ENCODE results near the gene CHMP3.
A peak's percentile ranks its signal among the peaks of the same experiment; 100 is the strongest.
"Not testable (repeated sequence)": the region's sequence is repeated elsewhere in the genome, so short reads cannot be mapped to it uniquely, and the experiment has no call there.

Gene CHMP3

DNA sequence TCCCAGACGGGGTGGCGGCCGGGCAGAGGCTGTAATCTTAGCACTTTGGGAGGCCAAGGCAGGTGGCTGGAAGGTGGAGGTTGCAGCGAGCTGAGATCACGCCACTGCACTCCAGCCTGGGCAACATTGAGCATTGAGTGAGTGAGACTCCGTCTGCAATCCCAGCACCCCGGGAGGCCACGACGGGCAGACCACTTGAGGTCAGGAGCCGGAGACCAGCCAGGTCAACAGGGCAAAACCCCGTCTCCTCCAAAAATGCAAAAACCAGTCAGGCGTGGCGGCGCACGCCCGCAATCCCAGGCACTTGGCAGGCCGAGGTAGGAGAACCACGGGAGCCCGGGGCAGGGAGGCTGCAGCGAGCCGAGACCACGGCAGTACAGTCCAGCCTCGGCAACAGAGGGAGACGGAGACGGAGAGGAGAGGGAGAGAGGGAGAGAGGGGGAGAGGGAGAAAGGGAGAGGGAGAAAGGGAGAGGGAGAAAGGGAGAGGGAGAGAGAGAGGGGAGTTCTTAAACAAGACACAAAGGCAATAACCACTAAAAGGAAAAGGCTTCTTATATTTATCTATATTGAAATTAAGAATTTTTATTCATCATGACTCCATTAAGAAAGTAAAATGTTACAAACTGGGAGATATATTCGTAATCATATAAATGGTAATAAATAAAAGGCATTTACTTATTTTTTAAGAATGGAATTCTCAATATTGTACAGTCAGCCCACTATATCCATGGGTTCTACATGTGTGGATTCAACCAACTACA, 13.1 kb downstream of the CHMP3 start:
- not testable (repeated sequence) for DNase-seq

DNA sequence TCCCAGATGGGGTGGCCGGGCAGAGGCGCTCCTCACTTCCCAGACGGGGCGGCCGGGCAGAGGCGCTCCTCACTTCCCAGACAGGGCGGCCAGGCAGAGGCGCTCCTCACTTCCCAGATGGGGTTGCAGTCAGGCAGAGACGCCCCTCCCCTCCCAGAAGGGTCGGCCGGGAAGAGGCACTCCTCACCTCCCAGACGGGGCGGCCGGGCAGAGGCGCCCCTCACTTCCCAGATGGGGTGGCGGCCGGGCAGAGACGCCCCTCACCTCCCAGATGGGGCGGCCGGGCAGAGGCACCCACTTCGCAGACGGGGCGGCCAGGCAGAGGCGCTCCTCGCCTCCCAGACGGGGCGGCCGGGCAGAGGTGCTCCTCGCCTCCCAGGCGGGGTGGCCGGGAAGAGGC, 13.8 kb downstream of the CHMP3 start:
- DNase-seq: not testable (repeated sequence)

GRCh38 chr2:86548913-86549396, 14.3 kb downstream of the CHMP3 start:
- not testable (repeated sequence) for DNase-seq

DNA sequence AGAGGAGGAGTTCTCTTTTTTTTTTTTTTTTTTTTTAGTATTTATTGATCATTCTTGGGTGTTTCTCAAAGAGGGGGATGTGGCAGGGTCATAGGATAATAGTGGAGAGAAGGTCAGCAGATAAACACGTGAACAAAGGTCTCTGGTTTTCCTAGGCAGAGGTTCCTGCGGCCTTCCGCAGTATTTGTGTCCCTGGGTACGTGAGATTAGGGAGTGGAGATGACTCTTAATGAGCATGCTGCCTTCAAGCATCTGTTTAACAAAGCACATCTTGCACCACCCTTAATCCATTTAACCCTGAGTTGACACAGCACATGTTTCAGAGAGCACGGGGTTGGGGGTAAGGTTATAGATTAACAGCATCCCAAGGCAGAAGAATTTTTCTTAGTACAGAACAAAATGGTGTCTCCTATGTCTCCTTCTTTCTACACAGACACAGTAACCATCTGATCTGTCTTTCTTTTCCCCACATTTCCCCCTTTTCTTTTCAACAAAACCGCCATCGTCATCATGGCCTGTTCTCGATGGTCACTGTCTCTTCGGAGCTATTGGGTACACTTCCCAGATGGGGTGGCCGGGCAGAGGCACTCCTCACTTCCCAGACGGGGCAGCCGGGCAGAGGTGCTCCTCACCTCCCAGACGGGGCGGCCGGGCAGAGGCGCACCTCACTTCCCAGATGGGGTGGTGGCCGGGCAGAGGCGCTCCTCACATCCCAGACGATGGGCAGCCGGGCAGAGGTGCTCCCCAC, 14.9 kb downstream of the CHMP3 start:
- not testable (repeated sequence) for DNase-seq

- DNase-seq: not testable (repeated sequence)
These were observed 17.8 kb downstream of the CHMP3 start for GRCh38 chr2:86545296-86545924.

DNA sequence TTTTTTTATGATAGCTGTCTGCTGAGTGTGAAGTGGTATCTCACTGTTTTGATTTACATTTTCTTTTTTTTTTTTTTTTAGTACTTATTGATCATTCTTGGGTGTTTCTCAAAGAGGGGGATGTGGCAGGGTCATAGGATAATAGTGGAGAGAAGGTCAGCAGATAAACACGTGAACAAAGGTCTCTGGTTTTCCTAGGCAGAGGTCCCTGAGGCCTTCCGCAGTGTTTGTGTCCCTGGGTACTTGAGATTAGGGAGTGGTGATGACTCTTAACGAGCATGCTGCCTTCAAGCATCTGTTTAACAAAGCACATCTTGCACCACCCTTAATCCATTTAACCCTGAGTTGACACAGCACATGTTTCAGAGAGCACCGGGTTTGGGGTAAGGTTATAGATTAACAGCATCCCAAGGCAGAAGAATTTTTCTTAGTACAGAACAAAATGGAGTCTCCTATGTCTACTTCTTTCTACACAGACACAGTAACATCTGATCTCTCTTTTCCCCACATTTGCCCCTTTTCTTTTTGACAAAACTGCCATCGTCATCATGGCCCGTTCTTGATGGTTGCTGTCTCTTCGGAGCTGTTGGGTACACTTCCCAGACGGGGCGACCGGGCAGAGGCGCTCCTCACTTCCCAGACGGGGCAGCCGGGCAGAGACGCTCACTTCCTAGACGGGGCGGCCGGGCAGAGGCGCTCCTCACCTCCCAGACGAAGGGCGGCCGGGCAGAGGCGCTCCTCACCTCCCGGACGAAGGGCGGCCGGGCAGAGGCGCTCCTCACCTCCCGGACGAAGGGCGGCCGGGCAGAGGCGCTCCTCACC, 18.8 kb downstream of the CHMP3 start:
- DNase-seq: not testable (repeated sequence)

GRCh38 chr2:86543793-86544192, 19.4 kb downstream of the CHMP3 start:
- DNase-seq: no peak

DNA sequence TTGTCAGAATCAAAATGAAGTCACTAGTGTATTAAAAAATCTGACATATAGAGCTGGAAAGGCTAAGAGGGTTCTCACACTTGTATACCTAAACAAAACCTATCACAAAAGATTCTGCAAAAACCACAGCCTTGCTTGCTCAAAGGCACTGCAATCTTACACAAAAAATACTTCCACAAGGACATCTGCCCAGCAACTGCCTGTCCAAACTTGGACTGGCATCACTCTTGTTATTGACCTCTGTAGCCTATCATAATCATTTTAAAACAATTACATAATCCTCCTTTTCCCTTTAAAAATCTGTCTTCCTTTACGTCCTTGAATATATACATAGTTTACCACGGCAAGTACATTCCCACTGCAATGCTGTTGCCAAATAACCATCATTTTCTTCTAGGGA, 19.9 kb downstream of the CHMP3 start:
- no peak for DNase-seq

GRCh38 chr2:86542814-86543213, 20.4 kb downstream of the CHMP3 start:
- no peak for DNase-seq

GRCh38 chr2:86541334-86541733, 21.9 kb downstream of the CHMP3 start:
- no peak for DNase-seq

DNA sequence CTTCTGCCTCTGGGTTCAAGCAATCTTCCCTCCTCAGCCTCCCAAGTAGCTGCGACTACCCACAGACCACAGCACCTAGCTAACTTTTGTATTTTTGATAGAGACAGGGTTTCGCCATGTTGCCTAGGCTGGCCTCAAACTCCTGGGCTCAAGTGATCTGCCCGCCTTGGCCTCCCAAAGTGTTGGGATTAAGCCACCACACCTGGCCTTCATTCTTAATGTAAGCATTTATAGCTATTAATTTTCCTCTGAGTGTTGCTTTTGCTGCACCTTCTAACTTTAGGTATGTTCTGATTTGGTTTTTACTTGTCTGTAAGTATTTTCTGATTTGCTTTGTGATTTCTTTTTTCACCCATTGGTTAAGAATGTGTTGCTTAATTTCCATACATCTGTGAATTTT, 29.7 kb downstream of the CHMP3 start:
- DNase-seq: no peak

DNA sequence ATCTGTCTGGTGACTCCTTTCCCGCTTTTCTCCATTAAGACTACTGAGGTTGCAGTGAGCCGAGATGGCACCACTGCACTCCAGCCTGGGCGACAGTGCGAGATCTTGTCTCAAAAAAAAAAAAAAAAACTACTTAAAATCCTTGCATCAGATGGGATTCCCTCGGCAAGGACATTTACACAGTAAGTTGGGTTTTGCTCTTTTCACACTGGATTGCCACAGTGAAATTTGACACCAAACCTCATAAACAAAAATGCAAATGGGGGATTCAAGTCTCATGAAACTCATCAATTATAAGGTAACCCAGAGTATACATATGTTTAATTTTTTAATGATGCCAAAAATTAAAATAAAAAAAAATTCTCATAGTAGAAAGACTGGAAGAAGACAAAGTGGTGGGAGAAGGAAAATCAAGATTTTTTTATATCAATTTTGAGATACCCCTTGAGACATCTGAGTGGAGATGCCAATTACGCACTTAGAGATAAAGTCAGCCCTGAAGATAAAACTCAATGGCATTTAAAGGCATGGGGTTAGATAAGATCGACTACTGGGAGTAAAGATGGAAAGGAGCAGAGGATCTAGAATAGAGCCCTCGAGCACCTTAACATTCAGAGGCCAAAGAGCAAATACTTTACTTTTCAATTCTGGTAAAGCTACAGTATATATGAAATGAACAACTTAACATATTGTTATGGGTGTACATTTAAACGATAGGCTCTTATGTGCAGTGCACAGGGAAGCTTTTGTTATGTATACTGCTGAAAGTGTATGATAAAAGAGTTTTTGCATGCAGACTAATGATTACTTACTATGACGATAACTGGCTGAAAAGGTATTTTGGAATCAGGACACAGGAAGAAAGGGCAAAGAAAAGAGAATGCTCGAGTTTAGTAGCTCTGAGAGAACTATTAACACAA, 37.6 kb downstream of the CHMP3 start:
- no peak for DNase-seq

DNA sequence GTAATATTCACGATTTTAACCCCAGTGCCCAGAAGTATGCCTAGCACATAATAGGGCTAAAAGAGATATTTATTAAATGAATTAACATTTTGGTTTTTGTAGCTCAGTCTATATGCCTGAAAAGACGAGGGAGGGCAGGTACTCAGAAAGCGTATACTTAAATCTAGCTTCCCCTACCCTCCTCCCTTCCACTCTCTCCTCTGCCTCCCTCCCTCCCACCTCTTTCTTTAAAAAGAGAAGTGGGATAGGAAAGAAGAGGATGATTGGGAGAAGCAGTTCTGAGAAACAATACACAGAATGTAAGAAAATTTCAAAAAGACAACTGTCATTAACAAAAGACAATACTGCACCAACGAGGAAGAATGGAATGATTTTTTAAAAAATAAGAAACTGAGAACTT, 39.8 kb downstream of the CHMP3 start:
- no peak for DNase-seq

GRCh38 chr2:86522711-86523110, 40.5 kb downstream of the CHMP3 start:
- peak in 4 of 56 donors; percentile 1 to 20 (median 5) for DNase-seq

GRCh38 chr2:86521922-86522321, 41.3 kb downstream of the CHMP3 start:
- peak in 2 of 56 donors; percentile 8 to 28 for DNase-seq

GRCh38 chr2:86520153-86520552, 43.1 kb downstream of the CHMP3 start:
- DNase-seq: no peak

DNA sequence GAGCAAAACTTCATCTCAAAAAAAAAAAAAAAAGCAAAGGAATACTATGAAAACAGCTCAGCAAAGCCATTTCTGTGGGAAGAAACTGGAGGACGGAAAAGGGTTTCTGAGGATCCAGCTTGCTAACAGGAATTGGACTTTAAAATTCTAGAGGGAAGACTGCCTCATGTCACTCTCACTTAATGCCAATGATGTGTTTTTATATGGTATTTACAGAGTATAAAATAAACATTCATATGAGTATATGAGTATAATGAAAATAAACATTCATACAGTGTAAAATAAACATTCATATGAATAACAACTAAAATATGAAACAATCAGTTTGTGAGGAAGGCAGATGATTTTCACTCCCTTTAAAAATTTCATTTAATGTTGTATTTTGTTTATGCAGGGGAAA, 43.9 kb downstream of the CHMP3 start:
- DNase-seq: no peak

DNA sequence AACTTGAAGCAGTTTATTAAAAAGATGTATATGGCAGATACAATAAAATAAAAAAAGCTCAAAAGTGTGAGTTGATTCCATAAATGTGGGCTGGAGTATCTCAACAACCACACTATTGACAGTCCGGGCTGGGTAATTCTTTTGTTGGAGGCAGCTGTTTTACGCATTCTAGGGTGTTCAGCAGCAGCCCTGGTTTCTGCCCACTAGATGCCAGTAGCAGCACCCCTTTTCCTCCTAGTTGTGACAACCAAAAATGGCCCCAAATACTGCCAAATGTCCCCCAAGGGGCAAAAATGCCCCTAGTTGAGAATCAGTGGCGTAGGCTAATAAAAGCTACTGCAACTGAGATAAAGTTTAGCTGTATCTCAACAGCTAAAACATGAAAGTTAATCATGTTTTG, 44.8 kb downstream of the CHMP3 start:
- peak in 37 of 56 donors; percentile 1 to 67 (median 17) for DNase-seq

GRCh38 chr2:86513948-86514660, 49.1 kb downstream of the CHMP3 start:
- no peak for DNase-seq

All from nucleus accumbens (tissue), 56 donors.